Activated T-cell treated with anti-CD3 and anti-CD28 coated beads for 4 hours (primary cell): ENCODE data around the gene FGB.

Experiments
- DNase-seq: peaks from one replicate; pipeline ENCODE4 v3.0.0-alpha.2; 2020

Gene FGB

DNA sequence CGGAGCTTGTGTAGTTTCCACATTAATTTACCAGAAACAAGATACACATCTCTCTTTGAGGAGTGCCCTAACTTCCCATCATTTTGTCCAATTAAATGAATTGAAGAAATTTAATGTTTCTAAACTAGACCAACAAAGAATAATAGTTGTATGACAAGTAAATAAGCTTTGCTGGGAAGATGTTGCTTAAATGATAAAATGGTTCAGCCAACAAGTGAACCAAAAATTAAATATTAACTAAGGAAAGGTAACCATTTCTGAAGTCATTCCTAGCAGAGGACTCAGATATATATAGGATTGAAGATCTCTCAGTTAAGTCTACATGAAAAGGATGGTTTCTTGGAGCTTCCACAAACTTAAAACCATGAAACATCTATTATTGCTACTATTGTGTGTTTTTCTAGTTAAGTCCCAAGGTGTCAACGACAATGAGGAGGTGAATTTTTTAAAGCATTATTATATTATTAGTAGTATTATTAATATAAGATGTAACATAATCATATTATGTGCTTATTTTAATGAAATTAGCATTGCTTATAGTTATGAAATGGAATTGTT, at the start of gene FGB:
Gene FGB (plus strand): TSS at position 315 of the 558 bp plus-strand sequence. CDS start 8 bp downstream, at position 323.
- DNase-seq: no peak

GRCh38 chr4:154516318-154517029, 46.3 kb upstream of the FGB start:
- no peak for DNase-seq

- no peak for DNase-seq
Measured at GRCh38 chr4:154517591-154517990, 45.2 kb upstream of the FGB start.

DNA sequence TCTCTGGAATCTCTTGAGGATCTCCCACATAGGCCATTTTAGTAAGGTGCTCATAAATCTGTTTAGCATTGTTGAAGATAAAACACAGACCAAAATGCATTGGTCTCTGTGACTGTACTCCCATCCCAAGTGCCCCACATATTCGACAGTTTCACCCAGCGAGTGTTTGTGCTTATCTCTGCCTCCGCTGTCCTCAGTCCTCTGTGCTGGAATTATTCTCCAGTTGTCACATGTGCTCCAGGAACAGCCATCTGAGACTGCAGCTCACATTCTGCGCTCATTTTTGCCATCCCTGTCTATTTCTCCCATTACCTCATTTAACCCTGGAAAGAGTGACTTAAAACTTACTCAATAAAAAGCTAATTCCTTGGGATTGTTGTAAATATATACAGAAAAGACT, 43.6 kb upstream of the FGB start:
- DNase-seq: no peak

- no peak for DNase-seq
Measured at GRCh38 chr4:154521607-154522006, 41.2 kb upstream of the FGB start.

DNA sequence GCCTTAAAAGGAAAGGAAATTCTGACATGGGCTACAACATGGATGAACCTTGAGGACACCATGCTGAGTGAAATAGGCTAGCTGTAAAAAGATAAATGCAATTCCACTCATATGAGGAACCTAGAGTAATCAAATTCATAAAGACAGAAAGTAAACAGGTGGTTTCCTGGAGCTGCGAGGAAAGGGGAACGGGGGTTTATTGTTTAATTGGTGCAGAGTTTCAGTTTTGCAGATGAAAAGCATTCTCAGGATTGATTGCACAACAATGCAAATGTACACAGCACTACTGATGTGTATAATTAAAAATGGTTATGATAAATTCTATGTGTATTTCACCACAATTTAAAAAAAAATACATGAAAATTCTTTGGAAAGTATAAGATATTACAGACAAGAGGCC, 36.7 kb upstream of the FGB start:
- no peak for DNase-seq

DNA sequence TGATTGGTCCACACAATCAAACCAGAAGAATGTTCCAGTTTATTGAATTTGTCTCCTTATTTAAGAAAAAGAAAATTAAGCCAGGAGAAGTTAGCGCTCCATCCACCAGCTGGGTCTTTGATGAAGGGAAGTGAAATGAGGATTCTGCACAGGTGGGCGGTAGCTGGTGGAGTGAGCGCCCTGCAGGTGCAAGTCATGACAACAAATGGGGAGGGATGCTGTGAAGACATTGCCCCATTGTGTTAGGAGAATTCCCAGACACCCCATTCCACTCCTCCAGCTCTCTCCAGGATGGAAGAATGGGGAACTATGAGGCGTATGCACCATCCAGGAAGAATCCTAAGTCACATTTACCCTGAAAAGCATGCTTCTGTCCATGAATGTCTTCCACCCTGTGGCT, 35.5 kb upstream of the FGB start:
- DNase-seq: no peak

- DNase-seq: no peak
Measured at GRCh38 chr4:154528869-154529268, 33.9 kb upstream of the FGB start.

DNA sequence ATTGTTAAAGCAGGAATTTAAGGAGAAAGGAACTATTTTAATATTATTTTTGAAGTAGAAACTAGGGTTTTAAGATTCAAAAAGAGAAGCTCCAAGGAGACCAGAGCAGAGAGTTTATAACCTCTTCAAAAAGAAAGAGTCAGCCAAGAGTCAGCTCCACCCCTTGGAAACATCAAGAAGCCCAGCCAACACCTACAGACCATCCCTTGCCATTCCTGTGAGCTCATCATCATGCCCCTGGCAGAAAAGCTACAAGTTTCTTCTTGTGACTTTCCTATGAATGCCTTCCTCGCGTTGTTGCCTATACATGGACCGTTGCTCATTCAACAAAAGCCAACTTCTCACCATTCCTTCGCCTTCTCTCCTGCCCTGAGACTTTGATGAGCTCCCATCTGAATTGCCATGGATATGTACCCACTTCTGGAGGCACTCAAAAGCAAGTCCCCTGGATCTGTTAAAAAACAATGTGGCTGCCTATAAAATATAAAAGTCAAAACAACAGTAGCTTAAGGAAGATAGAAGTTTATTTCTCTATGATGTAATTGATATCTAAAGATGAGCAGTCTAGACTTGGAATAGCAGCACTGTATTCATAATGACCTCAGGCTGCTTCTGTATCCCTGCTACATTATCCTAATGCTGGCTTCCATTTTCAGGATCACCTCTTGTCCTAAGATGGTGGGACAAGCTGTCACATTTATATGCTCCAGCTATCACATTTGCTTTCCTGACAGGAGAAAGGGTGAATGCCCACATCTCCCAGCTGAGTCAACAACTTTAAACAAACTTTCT, 32.9 kb upstream of the FGB start:
- DNase-seq: no peak

DNA sequence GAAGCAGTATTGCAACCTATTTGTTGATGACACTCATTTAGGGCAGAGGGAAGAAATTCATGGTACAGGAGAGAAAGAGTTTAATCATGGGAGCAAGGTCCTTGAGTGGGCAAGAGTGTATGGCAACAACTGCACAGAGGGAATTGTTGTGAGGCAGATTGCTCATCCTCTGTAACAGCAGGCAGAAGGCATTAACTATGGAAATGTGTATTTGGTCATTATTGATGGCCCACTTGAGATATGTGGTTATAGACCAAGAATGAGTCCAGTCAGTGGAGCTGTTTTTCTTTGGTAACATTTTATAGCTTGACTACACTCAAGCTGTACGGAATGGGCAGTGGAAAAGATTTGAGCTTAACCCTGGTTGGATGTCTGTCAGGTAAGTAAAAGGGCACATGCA, 28.5 kb upstream of the FGB start:
- no peak for DNase-seq

GRCh38 chr4:154542271-154542879, 20.4 kb upstream of the FGB start:
- no peak for DNase-seq

- no peak for DNase-seq
Measured at GRCh38 chr4:154545689-154546088, 17.1 kb upstream of the FGB start.

- DNase-seq: peak; percentile 92
Measured at GRCh38 chr4:154549894-154550790, 12.7 kb upstream of the FGB start, which contains the start of gene PLRG1. TSS of gene PLRG1 (minus strand) at chr4:154550400. CDS start at chr4:154550308, 92 bp downstream.

- peak; percentile 62 for DNase-seq
Measured at GRCh38 chr4:154551872-154552686, 10.7 kb upstream of the FGB start.

- no peak for DNase-seq
Measured at GRCh38 chr4:154559141-154559493, 3.7 kb upstream of the FGB start.

- no peak for DNase-seq
Measured at GRCh38 chr4:154559494-154560418, 3.1 kb upstream of the FGB start.

- DNase-seq: no peak
Measured at GRCh38 chr4:154560419-154560801, 2.4 kb upstream of the FGB start.

DNA sequence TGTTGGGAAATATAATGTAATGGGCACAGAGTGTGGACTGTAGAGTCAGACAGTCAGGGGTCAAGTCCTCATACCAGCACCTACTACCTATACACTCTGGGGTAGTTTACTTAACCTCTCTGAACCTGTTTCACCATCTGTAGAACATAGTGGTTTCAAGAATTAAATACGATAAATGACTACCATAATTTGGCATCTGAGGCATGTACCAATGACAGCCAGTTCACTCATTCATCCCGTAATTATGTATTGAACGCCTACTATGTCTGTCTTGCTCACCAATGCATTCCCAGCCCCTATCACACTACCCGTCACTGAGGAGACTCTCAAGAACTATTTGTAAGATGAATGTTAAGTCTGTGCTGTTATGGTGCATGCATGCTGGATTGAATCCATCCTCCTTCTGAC, 2.0 kb upstream of the FGB start:
- DNase-seq: no peak

- DNase-seq: no peak
Measured at GRCh38 chr4:154564311-154564710, 1.5 kb downstream of the FGB start.

GRCh38 chr4:154565704-154566103, 2.9 kb downstream of the FGB start:
- no peak for DNase-seq
